Measurements from ENCODE around the gene ERCC6L2.
A peak's percentile ranks its signal among the peaks of the same experiment; 100 is the strongest.

ERCC6L2 gene

DNA sequence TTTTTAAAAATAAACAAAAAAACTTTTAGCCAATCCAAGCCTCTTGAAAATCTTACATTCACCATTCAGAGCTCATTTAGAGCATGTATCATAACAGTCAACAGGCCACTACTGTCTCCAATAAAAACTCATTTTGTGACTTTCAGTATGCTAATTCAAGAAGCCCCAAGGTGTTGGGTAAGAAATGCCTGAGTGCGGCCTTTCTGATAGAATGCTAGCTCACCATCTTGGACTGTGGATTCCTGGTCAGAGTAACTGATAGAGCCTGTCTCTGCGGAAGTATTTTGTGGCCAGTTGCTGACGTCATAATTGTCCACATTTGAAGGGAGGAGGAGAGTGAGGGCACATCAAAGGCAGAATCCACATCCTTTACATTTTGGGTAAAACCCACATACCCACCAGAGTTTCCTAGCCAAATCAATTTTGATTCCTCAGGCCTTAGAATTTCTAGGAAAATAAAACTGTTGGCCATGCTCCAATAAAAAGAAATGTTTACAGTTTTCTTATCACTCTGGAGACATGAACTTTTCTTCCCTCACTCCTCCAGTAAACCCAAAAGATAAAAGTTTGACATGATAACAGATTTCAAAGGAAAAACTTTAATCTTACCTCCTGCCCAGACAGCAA is 41.1 kb upstream of the ERCC6L2 start:
- Histone ChIP-seq H3K56ac (ENCODE audit: low read length) (no peak overlapping the region), H3K79me2 (ENCODE audit: control insufficient read depth, insufficient read depth, low read length) (no peaks in the 10 kb centered on the region), H3K36me3 (ENCODE audit: control insufficient read depth, insufficient read depth, low read length) (no peaks in the 10 kb centered on the region), H3K4ac (ENCODE audit: low read depth, low read length) (no peak overlapping the region), H3K4me3 (ENCODE audit: low read length) (no peak overlapping the region), H4K5ac (ENCODE audit: low read length) (no peak overlapping the region), H3K27ac (ENCODE audit: low read depth, low read length) (no peak overlapping the region), H3K4me2 (ENCODE audit: low read length) (no peak overlapping the region), H3K79me1 (ENCODE audit: low read length) (no peaks in the 10 kb centered on the region), H4K8ac (ENCODE audit: low read depth, low read length) (no peak overlapping the region), H3K9ac (ENCODE audit: low read length) (no peak overlapping the region), H3K4me1 (ENCODE audit: control insufficient read depth, low read depth, low read length) (no peaks in the 10 kb centered on the region), H3K27me3 (ENCODE audit: insufficient read depth, low read length, poor library complexity) (no peaks in the 10 kb centered on the region), H2BK120ac (ENCODE audit: low read depth, low read length) (no peak overlapping the region), H3K18ac (ENCODE audit: low read length) (no peak overlapping the region), H2BK5ac (ENCODE audit: low read length) (no peak overlapping the region), H2AK5ac (ENCODE audit: low read length) (no peak overlapping the region), H2BK15ac (replicated peaks; ENCODE audit: low read depth) (no peak overlapping the region), H3K23ac (ENCODE audit: low read length) (no peak overlapping the region)
- peak; percentile 28 for DNase-seq
- WGBS (ENCODE audit: extremely low coverage, insufficient coverage, low lambda C conversion rate): no CpG with 5 or more reads among the region's 3 CpGs

DNA sequence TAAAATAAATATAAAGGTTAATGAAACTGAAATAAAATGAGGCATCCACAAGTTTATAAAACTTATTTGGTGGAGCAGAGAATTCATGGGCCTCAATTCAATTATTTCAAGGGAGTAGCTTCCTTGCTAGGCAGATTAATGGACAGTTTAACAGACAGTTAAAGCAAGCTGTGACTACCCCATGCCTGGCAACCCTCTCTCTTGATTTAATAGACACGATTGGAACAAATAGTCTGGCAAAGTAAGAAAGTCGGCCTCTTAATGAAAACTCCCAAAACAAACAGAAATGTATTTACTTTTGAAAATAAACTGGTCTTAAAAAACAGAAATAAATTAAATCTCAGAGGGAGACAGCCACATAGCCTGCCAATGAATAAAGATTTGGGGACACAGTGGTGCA is 40.1 kb upstream of the ERCC6L2 start:
- Histone ChIP-seq H4K5ac (ENCODE audit: low read length) (no peak overlapping the region), H3K36me3 (ENCODE audit: control insufficient read depth, insufficient read depth, low read length) (no peaks in the 10 kb centered on the region), H3K9ac (ENCODE audit: low read length) (no peak overlapping the region), H3K18ac (ENCODE audit: low read length) (no peak overlapping the region), H3K4ac (ENCODE audit: low read depth, low read length) (no peak overlapping the region), H2BK5ac (ENCODE audit: low read length) (no peak overlapping the region), H3K4me1 (ENCODE audit: control insufficient read depth, low read depth, low read length) (no peaks in the 10 kb centered on the region), H3K4me2 (ENCODE audit: low read length) (no peak overlapping the region), H4K8ac (ENCODE audit: low read depth, low read length) (no peak overlapping the region), H2BK120ac (ENCODE audit: low read depth, low read length) (no peak overlapping the region), H3K4me3 (ENCODE audit: low read length) (no peak overlapping the region), H3K27ac (ENCODE audit: low read depth, low read length) (no peak overlapping the region), H3K56ac (ENCODE audit: low read length) (no peak overlapping the region), H2BK15ac (replicated peaks; ENCODE audit: low read depth) (no peak overlapping the region), H3K79me2 (ENCODE audit: control insufficient read depth, insufficient read depth, low read length) (no peaks in the 10 kb centered on the region), H2AK5ac (ENCODE audit: low read length) (no peak overlapping the region), H3K23ac (ENCODE audit: low read length) (no peak overlapping the region), H3K27me3 (ENCODE audit: insufficient read depth, low read length, poor library complexity) (no peaks in the 10 kb centered on the region), H3K79me1 (ENCODE audit: low read length) (no peaks in the 10 kb centered on the region)
- DNase-seq: no peak
- WGBS (ENCODE audit: extremely low coverage, insufficient coverage, low lambda C conversion rate): no CpG with 5 or more reads among the region's 2 CpGs

DNA sequence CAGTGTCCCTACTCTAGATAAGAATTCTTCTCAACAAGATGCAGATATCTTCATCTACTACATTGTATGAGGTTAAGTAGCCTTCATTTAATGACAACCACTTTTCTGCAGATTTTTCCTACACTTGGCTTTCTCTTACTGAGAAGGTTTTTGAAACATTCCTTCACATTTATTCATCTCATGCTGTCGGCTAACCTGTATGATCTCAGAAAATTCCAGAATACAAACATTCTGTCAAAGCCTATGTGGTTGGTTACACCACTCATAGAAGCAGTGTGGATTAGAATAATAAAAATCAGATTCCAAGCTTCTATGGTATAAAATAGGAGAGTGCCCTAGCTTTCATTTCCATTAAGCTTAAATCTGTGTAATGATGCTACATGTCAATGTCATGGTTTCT is 39.4 kb upstream of the ERCC6L2 start:
- H2BK15ac ChIP-seq (replicated peaks; ENCODE audit: low read depth): no peak overlapping the region

GRCh38 chr9:95839012-95839411 is 36.5 kb upstream of the ERCC6L2 start:
- no peaks in the 10 kb centered on the region for H3K79me1 ChIP-seq (ENCODE audit: low read length)
- no peak overlapping the region for H3K4me2 ChIP-seq (ENCODE audit: low read length)
- no peaks in the 10 kb centered on the region for H3K27me3 ChIP-seq (ENCODE audit: insufficient read depth, low read length, poor library complexity)
- no peak overlapping the region for H2AK5ac ChIP-seq (ENCODE audit: low read length)
- no peak overlapping the region for H4K5ac ChIP-seq (ENCODE audit: low read length)
- H2BK5ac ChIP-seq (ENCODE audit: low read length): no peak overlapping the region
- H3K9ac ChIP-seq (ENCODE audit: low read length): no peak overlapping the region
- H3K18ac ChIP-seq (ENCODE audit: low read length): no peak overlapping the region
- H4K8ac ChIP-seq (ENCODE audit: low read depth, low read length): no peak overlapping the region
- WGBS (ENCODE audit: extremely low coverage, insufficient coverage, low lambda C conversion rate): no CpG with 5 or more reads among the region's 3 CpGs
- no peak overlapping the region for H3K4me3 ChIP-seq (ENCODE audit: low read length)
- H3K23ac ChIP-seq (ENCODE audit: low read length): no peak overlapping the region
- no peak overlapping the region for H3K4ac ChIP-seq (ENCODE audit: low read depth, low read length)
- no peak overlapping the region for H3K56ac ChIP-seq (ENCODE audit: low read length)
- H3K36me3 ChIP-seq (ENCODE audit: control insufficient read depth, insufficient read depth, low read length): no peaks in the 10 kb centered on the region
- no peaks in the 10 kb centered on the region for H3K4me1 ChIP-seq (ENCODE audit: control insufficient read depth, low read depth, low read length)
- no peak overlapping the region for H2BK120ac ChIP-seq (ENCODE audit: low read depth, low read length)
- no peaks in the 10 kb centered on the region for H3K79me2 ChIP-seq (ENCODE audit: control insufficient read depth, insufficient read depth, low read length)
- H3K27ac ChIP-seq (ENCODE audit: low read depth, low read length): no peak overlapping the region
- no peak for DNase-seq
- no peak overlapping the region for H2BK15ac ChIP-seq (replicated peaks; ENCODE audit: low read depth)

More for the DNA sequence above, 39.4 kb upstream of the ERCC6L2 start:
- H3K79me1 ChIP-seq (ENCODE audit: low read length): no peaks in the 10 kb centered on the region
- H4K5ac ChIP-seq (ENCODE audit: low read length): no peak overlapping the region
- no peak overlapping the region for H4K8ac ChIP-seq (ENCODE audit: low read depth, low read length)
- H3K4me3 ChIP-seq (ENCODE audit: low read length): no peak overlapping the region
- no peak for DNase-seq
- H2AK5ac ChIP-seq (ENCODE audit: low read length): no peak overlapping the region
- H3K27ac ChIP-seq (ENCODE audit: low read depth, low read length): no peak overlapping the region
- H3K79me2 ChIP-seq (ENCODE audit: control insufficient read depth, insufficient read depth, low read length): no peaks in the 10 kb centered on the region
- no peak overlapping the region for H3K9ac ChIP-seq (ENCODE audit: low read length)
- H3K4me1 ChIP-seq (ENCODE audit: control insufficient read depth, low read depth, low read length): no peaks in the 10 kb centered on the region
- H3K4me2 ChIP-seq (ENCODE audit: low read length): no peak overlapping the region
- H3K18ac ChIP-seq (ENCODE audit: low read length): no peak overlapping the region
- no peak overlapping the region for H3K56ac ChIP-seq (ENCODE audit: low read length)
- no CpG with 5 or more reads among the region's 1 CpG for WGBS (ENCODE audit: extremely low coverage, insufficient coverage, low lambda C conversion rate)
- H2BK120ac ChIP-seq (ENCODE audit: low read depth, low read length): no peak overlapping the region
- H2BK5ac ChIP-seq (ENCODE audit: low read length): no peak overlapping the region
- no peak overlapping the region for H3K23ac ChIP-seq (ENCODE audit: low read length)
- no peaks in the 10 kb centered on the region for H3K36me3 ChIP-seq (ENCODE audit: control insufficient read depth, insufficient read depth, low read length)
- H3K4ac ChIP-seq (ENCODE audit: low read depth, low read length): no peak overlapping the region
- no peaks in the 10 kb centered on the region for H3K27me3 ChIP-seq (ENCODE audit: insufficient read depth, low read length, poor library complexity)

DNA sequence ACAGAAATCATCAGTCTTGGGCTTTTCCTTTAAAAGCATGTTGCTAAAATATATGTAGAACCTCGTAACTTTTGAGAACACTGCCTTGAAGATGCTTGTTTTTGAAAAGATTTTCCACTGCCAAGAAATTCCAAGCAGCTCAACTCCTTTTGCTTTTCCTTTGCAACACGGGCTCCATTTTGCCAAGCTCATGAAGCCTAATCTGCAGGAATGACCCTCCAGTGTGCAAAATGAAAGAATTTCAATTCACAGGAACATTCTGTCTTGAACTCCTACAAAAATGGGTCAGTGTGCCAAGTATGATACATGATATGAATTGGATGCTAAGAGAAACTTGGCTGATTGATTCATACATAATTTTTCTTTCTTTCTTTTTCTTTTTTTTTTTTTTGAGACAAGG is 35.4 kb upstream of the ERCC6L2 start:
- Histone ChIP-seq H3K23ac (ENCODE audit: low read length) (no peak overlapping the region), H3K36me3 (ENCODE audit: control insufficient read depth, insufficient read depth, low read length) (no peaks in the 10 kb centered on the region), H2AK5ac (ENCODE audit: low read length) (no peak overlapping the region), H4K5ac (ENCODE audit: low read length) (no peak overlapping the region), H2BK120ac (ENCODE audit: low read depth, low read length) (no peak overlapping the region), H3K27ac (ENCODE audit: low read depth, low read length) (no peak overlapping the region), H3K27me3 (ENCODE audit: insufficient read depth, low read length, poor library complexity) (no peaks in the 10 kb centered on the region), H2BK15ac (replicated peaks; ENCODE audit: low read depth) (no peak overlapping the region), H3K4ac (ENCODE audit: low read depth, low read length) (no peak overlapping the region), H3K4me2 (ENCODE audit: low read length) (no peak overlapping the region), H3K56ac (ENCODE audit: low read length) (no peak overlapping the region), H4K8ac (ENCODE audit: low read depth, low read length) (no peak overlapping the region), H2BK5ac (ENCODE audit: low read length) (no peak overlapping the region), H3K9ac (ENCODE audit: low read length) (no peak overlapping the region), H3K4me1 (ENCODE audit: control insufficient read depth, low read depth, low read length) (no peaks in the 10 kb centered on the region), H3K79me2 (ENCODE audit: control insufficient read depth, insufficient read depth, low read length) (no peaks in the 10 kb centered on the region), H3K4me3 (ENCODE audit: low read length) (no peak overlapping the region), H3K79me1 (ENCODE audit: low read length) (no peaks in the 10 kb centered on the region), H3K18ac (ENCODE audit: low read length) (no peak overlapping the region)
- WGBS (ENCODE audit: extremely low coverage, insufficient coverage, low lambda C conversion rate): no CpG with 5 or more reads among the region's 2 CpGs
- DNase-seq: no peak

DNA sequence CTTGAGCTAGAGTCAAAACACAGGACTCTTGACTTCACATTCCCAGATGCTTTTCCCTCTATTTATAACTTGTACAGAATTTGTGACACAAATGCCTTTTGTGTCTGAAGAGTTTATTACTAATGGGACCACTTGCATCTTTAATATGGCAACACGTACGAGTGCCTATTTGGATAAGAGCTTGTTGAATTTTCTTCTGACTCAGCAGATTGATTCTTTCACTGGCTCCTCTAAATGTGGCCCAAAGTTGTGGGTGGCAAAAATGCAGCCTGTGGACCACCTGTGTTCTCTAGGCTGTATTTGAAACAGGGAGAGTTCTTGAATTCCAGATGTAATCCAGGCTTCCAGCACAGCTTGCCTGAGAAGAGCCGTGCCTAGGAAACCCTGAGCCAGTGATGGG is 34.1 kb upstream of the ERCC6L2 start:
- no peak overlapping the region for H2BK5ac ChIP-seq (ENCODE audit: low read length)
- no peak overlapping the region for H4K8ac ChIP-seq (ENCODE audit: low read depth, low read length)
- H4K5ac ChIP-seq (ENCODE audit: low read length): no peak overlapping the region
- H3K4me3 ChIP-seq (ENCODE audit: low read length): no peak overlapping the region
- H3K79me2 ChIP-seq (ENCODE audit: control insufficient read depth, insufficient read depth, low read length): no peaks in the 10 kb centered on the region
- H3K36me3 ChIP-seq (ENCODE audit: control insufficient read depth, insufficient read depth, low read length): no peaks in the 10 kb centered on the region
- no peak overlapping the region for H2AK5ac ChIP-seq (ENCODE audit: low read length)
- H3K9ac ChIP-seq (ENCODE audit: low read length): no peak overlapping the region
- no peak overlapping the region for H3K4me2 ChIP-seq (ENCODE audit: low read length)
- H3K4ac ChIP-seq (ENCODE audit: low read depth, low read length): no peak overlapping the region
- H3K23ac ChIP-seq (ENCODE audit: low read length): no peak overlapping the region
- H3K79me1 ChIP-seq (ENCODE audit: low read length): no peaks in the 10 kb centered on the region
- no CpG with 5 or more reads among the region's 3 CpGs for WGBS (ENCODE audit: extremely low coverage, insufficient coverage, low lambda C conversion rate)
- H3K18ac ChIP-seq (ENCODE audit: low read length): no peak overlapping the region
- H3K4me1 ChIP-seq (ENCODE audit: control insufficient read depth, low read depth, low read length): no peaks in the 10 kb centered on the region
- H3K27me3 ChIP-seq (ENCODE audit: insufficient read depth, low read length, poor library complexity): no peaks in the 10 kb centered on the region
- H2BK15ac ChIP-seq (replicated peaks; ENCODE audit: low read depth): no peak overlapping the region
- no peak overlapping the region for H2BK120ac ChIP-seq (ENCODE audit: low read depth, low read length)
- DNase-seq: no peak
- H3K27ac ChIP-seq (ENCODE audit: low read depth, low read length): no peak overlapping the region
- no peak overlapping the region for H3K56ac ChIP-seq (ENCODE audit: low read length)
